ENCODE results near the gene RSRC2. TPM values are rescaled to one million over a fixed set of nuclear protein-coding genes. Genes with fewer than 3 reads are reported as not detected.

Gene RSRC2
- polyA plus RNA-seq, 1 donor from 2014 or later = 194 TPM

- no peaks in the 10 kb centered on the region for H3F3A ChIP-seq (ENCODE audit: insufficient read depth, low read length, poor library complexity, severe bottlenecking)
- H2AFZ ChIP-seq (ENCODE audit: low read depth, low read length) = no peak overlapping the region
- H3K9ac ChIP-seq (ENCODE audit: low read length) = no peak overlapping the region
- H3K9me3 ChIP-seq (ENCODE audit: low read length) = no peaks in the 10 kb centered on the region
- TF ChIP-seq RAD21 (conservative IDR thresholded peaks at IDR 0.05) = no peak
- no peak for TF ChIP-seq EP300 (conservative IDR thresholded peaks at IDR 0.05; ENCODE audit: poor library complexity, severe bottlenecking)
- TF ChIP-seq, protein P1, sequence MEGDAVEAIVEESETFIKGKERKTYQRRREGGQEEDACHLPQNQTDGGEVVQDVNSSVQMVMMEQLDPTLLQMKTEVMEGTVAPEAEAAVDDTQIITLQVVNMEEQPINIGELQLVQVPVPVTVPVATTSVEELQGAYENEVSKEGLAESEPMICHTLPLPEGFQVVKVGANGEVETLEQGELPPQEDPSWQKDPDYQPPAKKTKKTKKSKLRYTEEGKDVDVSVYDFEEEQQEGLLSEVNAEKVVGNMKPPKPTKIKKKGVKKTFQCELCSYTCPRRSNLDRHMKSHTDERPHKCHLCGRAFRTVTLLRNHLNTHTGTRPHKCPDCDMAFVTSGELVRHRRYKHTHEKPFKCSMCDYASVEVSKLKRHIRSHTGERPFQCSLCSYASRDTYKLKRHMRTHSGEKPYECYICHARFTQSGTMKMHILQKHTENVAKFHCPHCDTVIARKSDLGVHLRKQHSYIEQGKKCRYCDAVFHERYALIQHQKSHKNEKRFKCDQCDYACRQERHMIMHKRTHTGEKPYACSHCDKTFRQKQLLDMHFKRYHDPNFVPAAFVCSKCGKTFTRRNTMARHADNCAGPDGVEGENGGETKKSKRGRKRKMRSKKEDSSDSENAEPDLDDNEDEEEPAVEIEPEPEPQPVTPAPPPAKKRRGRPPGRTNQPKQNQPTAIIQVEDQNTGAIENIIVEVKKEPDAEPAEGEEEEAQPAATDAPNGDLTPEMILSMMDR (IDR thresholded peaks at IDR 0.05; ENCODE audit: poor library complexity, severe bottlenecking) = no peak
- no peak for TF ChIP-seq EZH2 (IDR thresholded peaks at IDR 0.05; ENCODE audit: borderline replicate concordance, insufficient read depth, low read length, poor library complexity, severe bottlenecking)
- no peak for TF ChIP-seq TAF1 (IDR thresholded peaks at IDR 0.05; ENCODE audit: low read depth)
- TF ChIP-seq POLR2AphosphoS5 (IDR thresholded peaks at IDR 0.05) = no peak
- TF ChIP-seq, protein P2, sequence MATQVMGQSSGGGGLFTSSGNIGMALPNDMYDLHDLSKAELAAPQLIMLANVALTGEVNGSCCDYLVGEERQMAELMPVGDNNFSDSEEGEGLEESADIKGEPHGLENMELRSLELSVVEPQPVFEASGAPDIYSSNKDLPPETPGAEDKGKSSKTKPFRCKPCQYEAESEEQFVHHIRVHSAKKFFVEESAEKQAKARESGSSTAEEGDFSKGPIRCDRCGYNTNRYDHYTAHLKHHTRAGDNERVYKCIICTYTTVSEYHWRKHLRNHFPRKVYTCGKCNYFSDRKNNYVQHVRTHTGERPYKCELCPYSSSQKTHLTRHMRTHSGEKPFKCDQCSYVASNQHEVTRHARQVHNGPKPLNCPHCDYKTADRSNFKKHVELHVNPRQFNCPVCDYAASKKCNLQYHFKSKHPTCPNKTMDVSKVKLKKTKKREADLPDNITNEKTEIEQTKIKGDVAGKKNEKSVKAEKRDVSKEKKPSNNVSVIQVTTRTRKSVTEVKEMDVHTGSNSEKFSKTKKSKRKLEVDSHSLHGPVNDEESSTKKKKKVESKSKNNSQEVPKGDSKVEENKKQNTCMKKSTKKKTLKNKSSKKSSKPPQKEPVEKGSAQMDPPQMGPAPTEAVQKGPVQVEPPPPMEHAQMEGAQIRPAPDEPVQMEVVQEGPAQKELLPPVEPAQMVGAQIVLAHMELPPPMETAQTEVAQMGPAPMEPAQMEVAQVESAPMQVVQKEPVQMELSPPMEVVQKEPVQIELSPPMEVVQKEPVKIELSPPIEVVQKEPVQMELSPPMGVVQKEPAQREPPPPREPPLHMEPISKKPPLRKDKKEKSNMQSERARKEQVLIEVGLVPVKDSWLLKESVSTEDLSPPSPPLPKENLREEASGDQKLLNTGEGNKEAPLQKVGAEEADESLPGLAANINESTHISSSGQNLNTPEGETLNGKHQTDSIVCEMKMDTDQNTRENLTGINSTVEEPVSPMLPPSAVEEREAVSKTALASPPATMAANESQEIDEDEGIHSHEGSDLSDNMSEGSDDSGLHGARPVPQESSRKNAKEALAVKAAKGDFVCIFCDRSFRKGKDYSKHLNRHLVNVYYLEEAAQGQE (IDR thresholded peaks at IDR 0.05; ENCODE audit: borderline replicate concordance) = no peak
- no peak for TF ChIP-seq SMC3 (conservative IDR thresholded peaks at IDR 0.05; ENCODE audit: poor library complexity)
- TF ChIP-seq MXI1 (conservative IDR thresholded peaks at IDR 0.05; ENCODE audit: poor library complexity, severe bottlenecking) = no peak
- no peaks in the 10 kb centered on the region for H3K9me2 ChIP-seq (ENCODE audit: insufficient read depth, low read length)
- H3K79me2 ChIP-seq (replicated peaks; ENCODE audit: insufficient read depth, low read length) = peaks cover 9% of the 10 kb centered on the region
- H3K27ac ChIP-seq (ENCODE audit: low read length) = no peak overlapping the region
- H4K20me1 ChIP-seq (ENCODE audit: insufficient read depth) = peaks cover 3% of the 10 kb centered on the region
- H3K36me3 ChIP-seq (ENCODE audit: insufficient read depth, low read length) = peaks cover 5% of the 10 kb centered on the region
- H3K4me3 ChIP-seq (ENCODE audit: low read length) = no peak overlapping the region
- H3K4me2 ChIP-seq (ENCODE audit: low read length) = no peak overlapping the region
- no peaks in the 10 kb centered on the region for H3K27me3 ChIP-seq (ENCODE audit: insufficient read depth, low read depth, low read length)
Observed at GRCh38 chr12:122508163-122508562, 18.6 kb downstream of the RSRC2 start.

DNA sequence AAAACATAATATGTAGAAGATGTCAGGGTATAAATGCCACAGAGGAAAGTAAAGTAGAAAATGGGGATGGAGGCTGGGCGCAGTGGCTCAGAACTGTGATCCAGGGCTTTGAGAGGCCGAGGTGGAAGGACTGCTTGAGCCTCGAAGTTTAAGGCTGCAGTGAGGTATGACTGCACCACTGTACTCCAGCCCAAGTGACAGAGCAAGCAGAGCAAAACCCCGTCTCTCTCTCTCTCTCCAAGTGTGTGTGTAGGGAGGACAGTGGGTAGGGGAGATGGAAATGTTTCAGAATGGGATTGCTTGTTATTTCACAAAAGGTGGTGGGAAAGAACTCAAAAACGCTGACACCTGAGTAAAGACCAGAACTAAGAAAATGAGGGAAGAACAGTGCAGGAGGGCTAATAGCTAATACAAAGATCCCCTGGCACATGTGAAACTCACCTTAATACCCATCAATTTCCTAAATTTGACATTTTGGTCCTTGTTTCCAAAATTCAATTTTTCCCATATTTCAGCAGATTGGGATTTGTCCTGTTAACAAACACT lies 20.3 kb downstream of the RSRC2 start:
- Histone ChIP-seq H3K27me3 (ENCODE audit: insufficient read depth, low read depth, low read length) (no peaks in the 10 kb centered on the region), H3K9me3 (ENCODE audit: low read length) (no peaks in the 10 kb centered on the region), H3K27ac (ENCODE audit: low read length) (no peak overlapping the region), H3K4me2 (ENCODE audit: low read length) (no peak overlapping the region), H4K20me1 (ENCODE audit: insufficient read depth) (peaks cover 3% of the 10 kb centered on the region), H3K36me3 (ENCODE audit: insufficient read depth, low read length) (peaks cover 5% of the 10 kb centered on the region), H3K9me2 (ENCODE audit: insufficient read depth, low read length) (no peaks in the 10 kb centered on the region), H3F3A (ENCODE audit: insufficient read depth, low read length, poor library complexity, severe bottlenecking) (no peaks in the 10 kb centered on the region), H3K4me3 (ENCODE audit: low read length) (no peak overlapping the region), H3K79me2 (replicated peaks; ENCODE audit: insufficient read depth, low read length) (no peaks in the 10 kb centered on the region), H3K9ac (ENCODE audit: low read length) (no peak overlapping the region), H2AFZ (ENCODE audit: low read depth, low read length) (no peak overlapping the region)
- no peak for TF ChIP-seq SMC3 (conservative IDR thresholded peaks at IDR 0.05; ENCODE audit: poor library complexity)
- TF ChIP-seq EZH2 (IDR thresholded peaks at IDR 0.05; ENCODE audit: borderline replicate concordance, insufficient read depth, low read length, poor library complexity, severe bottlenecking) = no peak
- no peak for TF ChIP-seq RAD21 (conservative IDR thresholded peaks at IDR 0.05)
- TF ChIP-seq, protein P1 (IDR thresholded peaks at IDR 0.05; ENCODE audit: poor library complexity, severe bottlenecking) = no peak
- TF ChIP-seq MXI1 (conservative IDR thresholded peaks at IDR 0.05; ENCODE audit: poor library complexity, severe bottlenecking) = no peak
- TF ChIP-seq, protein P2 (IDR thresholded peaks at IDR 0.05; ENCODE audit: borderline replicate concordance) = no peak
- no peak for TF ChIP-seq EP300 (conservative IDR thresholded peaks at IDR 0.05; ENCODE audit: poor library complexity, severe bottlenecking)
- TF ChIP-seq TAF1 (IDR thresholded peaks at IDR 0.05; ENCODE audit: low read depth) = no peak
- no peak for TF ChIP-seq POLR2AphosphoS5 (IDR thresholded peaks at IDR 0.05)
